Measurements from ENCODE around the gene ADCK2.

DNA sequence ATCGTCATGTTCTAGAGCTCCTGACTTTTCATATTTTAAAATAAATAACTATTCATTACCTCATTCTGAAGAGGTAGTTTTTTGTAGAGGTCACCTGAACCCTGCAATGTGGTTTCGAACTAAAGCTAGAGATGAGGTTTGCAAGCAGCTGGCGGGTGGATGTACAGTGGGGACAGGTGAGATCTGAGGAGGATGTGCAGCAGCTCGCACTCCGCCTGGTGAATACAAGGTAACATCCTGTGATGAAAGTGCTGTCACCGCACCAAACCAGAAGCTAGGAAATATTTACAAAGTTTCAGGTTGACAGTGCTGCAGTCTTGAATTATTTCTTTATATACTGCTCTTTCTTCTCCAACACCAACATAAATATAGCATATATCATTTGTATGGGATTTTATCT is 50.3 kb downstream of the ADCK2 start:
- TF ChIP-seq, protein P1, sequence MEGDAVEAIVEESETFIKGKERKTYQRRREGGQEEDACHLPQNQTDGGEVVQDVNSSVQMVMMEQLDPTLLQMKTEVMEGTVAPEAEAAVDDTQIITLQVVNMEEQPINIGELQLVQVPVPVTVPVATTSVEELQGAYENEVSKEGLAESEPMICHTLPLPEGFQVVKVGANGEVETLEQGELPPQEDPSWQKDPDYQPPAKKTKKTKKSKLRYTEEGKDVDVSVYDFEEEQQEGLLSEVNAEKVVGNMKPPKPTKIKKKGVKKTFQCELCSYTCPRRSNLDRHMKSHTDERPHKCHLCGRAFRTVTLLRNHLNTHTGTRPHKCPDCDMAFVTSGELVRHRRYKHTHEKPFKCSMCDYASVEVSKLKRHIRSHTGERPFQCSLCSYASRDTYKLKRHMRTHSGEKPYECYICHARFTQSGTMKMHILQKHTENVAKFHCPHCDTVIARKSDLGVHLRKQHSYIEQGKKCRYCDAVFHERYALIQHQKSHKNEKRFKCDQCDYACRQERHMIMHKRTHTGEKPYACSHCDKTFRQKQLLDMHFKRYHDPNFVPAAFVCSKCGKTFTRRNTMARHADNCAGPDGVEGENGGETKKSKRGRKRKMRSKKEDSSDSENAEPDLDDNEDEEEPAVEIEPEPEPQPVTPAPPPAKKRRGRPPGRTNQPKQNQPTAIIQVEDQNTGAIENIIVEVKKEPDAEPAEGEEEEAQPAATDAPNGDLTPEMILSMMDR (conservative IDR thresholded peaks at IDR 0.05) = no peak
- TF ChIP-seq ZFX (IDR thresholded peaks at IDR 0.05) = no peak

All from C4-2B (cell line).